Gastrocnemius medialis (tissue), 4 donors: Measurements from ENCODE around the gene HNRNPU. TPM values are rescaled to one million over a fixed set of nuclear protein-coding genes. Genes with fewer than 3 reads are reported as not detected.

Experiments
- ATAC-seq, 2 donors: fragments of 150-250 bp; one replicate each; pipeline ENCODE4 v1.9.1; 2016
- DNase-seq, 2 donors: peaks; one replicate each; pipeline ENCODE4 v3.0.0-alpha.2; 2019
- H3K27ac ChIP-seq, 4 donors: fragments of 200-600 bp; sonication (generic); 1 replicate in 1 of 4; 2 replicates in 3 of 4; pipeline ENCODE4 v1.5.1; 2016 to 2018; ENCODE audit warnings: mild to moderate bottlenecking in 2 of 4, moderate library complexity in 1 of 4
- H3K27me3 ChIP-seq, 3 donors: fragments of 200-600 bp; sonication (generic) in 2 of 3; 1 replicate in 1 of 3; 2 replicates in 2 of 3; pipeline versions ENCODE4 v1.5.1 to v1.6.0; 2016 to 2019; ENCODE audit warnings: mild to moderate bottlenecking in 1 of 3, moderate library complexity in 1 of 3
- H3K36me3 ChIP-seq, 2 donors: fragments of 200-600 bp; sonication (generic) in 1 of 2; one replicate each; pipeline ENCODE4 v1.5.1; 2017 to 2018
- H3K4me1 ChIP-seq, 2 donors: fragments of 200-600 bp; sonication (generic) in 1 of 2; one replicate each; pipeline ENCODE4 v1.5.1; 2016 to 2017; ENCODE audit warnings: mild to moderate bottlenecking in 2 of 2
- H3K4me3 ChIP-seq, 4 donors: fragments of 200-600 bp; sonication (generic) in 3 of 4; 1 replicate in 1 of 4; 2 replicates in 3 of 4; pipeline ENCODE4 v1.5.1; 2016 to 2019; ENCODE audit warnings: mild to moderate bottlenecking in 2 of 4
- H3K9me3 ChIP-seq, 3 donors: fragments of 200-600 bp; sonication (generic) in 2 of 3; 1 replicate in 1 of 3; 2 replicates in 2 of 3; pipeline ENCODE4 v1.5.1; 2016 to 2019
- POLR2A ChIP-seq, 2 donors: fragments of 450-650 bp; IDR thresholded peaks; one replicate each; pipeline ENCODE4 v1.6.1; 2017; ENCODE audit warnings: antibody characterized with exemption in 2 of 2, mild to moderate bottlenecking in 2 of 2, moderate library complexity in 2 of 2
- in situ Hi-C, 4 donors: fragments of 200-750 bp; cut with MboI; loops; one replicate each; pipeline versions ENCODE4 v1.15.0 to v1.8.0; 2017; ENCODE audit warnings: low sequenced_read_pairs in 4 of 4
- intact Hi-C: fragments of 100-400 bp; cut with DNase I; formaldehyde crosslinking; loops from one replicate; pipeline ENCODE4 v1.15.1; 2023; ENCODE audit warnings: low total_unique reads
- total RNA-seq, 4 donors: library from RNA; depleted of rRNA; stranded (reverse); fragments of >200 nt; gene quantifications; one replicate each; pipeline versions ENCODE4 v1.1.0 to v1.2.3, GENCODE V29; 2016
- TF ChIP-seq, protein P1 (sequence below), 5 experiments: fragments of 450-650 bp in 3 of 5; fragments of 200-600 bp in 2 of 5; sonication (generic) in 2 of 5; IDR thresholded peaks in 4 of 5; conservative IDR thresholded peaks in 1 of 5; 1 replicate in 4 of 5; 2 replicates in 1 of 5; pipeline ENCODE4 v1.5.1; 2016 to 2019; ENCODE audit warnings: antibody characterized with exemption in 5 of 5, mild to moderate bottlenecking in 3 of 5, moderate library complexity in 3 of 5

HNRNPU gene
- total RNA-seq = 100 to 1,000 TPM; 167 to 243 (median 207) TPM

DNA sequence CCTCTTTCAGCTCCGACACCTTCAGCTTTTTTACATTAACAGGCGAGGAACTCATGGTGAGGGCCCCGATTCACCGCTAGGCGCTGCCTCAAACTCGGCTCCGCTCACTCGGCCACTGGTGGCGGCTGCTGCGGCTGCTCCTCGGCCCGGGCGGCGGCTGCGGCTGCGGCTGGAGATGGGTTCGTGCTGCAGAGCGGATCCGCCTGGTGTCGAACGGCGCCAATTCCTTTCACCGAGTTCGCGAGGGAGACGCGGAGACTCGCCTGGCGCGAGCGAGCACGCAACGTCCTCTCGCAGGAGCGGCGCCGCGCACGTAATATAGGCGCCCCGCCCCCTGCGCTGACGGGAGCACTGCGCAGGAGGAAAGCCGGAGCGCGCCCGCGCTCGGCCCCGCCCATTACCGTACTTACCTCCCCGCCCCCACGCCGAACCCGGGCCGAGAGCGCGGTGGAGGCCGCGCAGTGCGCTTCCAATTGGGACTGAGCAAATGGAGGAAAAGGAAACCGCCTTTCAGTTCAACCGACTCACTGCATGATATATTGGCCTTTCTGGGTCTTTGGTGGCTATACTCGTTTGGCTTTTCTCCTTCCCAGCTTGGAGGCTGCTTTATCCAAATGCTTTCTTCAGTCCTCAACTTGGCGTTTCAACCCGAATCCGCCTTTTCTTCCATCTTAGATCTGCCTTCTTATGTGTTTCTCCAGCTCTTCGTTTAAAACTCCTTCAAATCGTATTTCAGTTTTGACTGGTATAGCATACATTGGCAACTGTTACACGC is at the start of gene HNRNPU:
Gene HNRNPU (minus strand): TSS at position 291 of the 775 bp plus-strand sequence. CDS start 236 bp downstream, at position 55.
- H3K27me3 ChIP-seq = no peaks in the 10 kb centered on the region
- H3K4me3 ChIP-seq = peak within 1 kb of the TSS; percentile 82 to 92 (median 86)
- intact Hi-C loops = loop anchor here (1.0 to 10.0 kb wide), 6 partner anchors 34 to 1610 kb away; partner anchors contain the start of genes CEP170, DESI2 and SDCCAG8
- ATAC-seq (peak; percentile 66 to 72), DNase-seq (peak; percentile 92 to 97)
- H3K9me3 ChIP-seq = no peaks in the 10 kb centered on the region
- TF ChIP-seq, protein P1, sequence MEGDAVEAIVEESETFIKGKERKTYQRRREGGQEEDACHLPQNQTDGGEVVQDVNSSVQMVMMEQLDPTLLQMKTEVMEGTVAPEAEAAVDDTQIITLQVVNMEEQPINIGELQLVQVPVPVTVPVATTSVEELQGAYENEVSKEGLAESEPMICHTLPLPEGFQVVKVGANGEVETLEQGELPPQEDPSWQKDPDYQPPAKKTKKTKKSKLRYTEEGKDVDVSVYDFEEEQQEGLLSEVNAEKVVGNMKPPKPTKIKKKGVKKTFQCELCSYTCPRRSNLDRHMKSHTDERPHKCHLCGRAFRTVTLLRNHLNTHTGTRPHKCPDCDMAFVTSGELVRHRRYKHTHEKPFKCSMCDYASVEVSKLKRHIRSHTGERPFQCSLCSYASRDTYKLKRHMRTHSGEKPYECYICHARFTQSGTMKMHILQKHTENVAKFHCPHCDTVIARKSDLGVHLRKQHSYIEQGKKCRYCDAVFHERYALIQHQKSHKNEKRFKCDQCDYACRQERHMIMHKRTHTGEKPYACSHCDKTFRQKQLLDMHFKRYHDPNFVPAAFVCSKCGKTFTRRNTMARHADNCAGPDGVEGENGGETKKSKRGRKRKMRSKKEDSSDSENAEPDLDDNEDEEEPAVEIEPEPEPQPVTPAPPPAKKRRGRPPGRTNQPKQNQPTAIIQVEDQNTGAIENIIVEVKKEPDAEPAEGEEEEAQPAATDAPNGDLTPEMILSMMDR (IDR thresholded peaks at IDR 0.05 in 4 of 5, conservative IDR thresholded peaks at IDR 0.05 in 1 of 5) = peak; percentile 16 to 71 (median 47)
- peak; percentile 99 for TF ChIP-seq POLR2A (IDR thresholded peaks at IDR 0.05)
- H3K36me3 ChIP-seq = peaks cover 0 to 15% of the 10 kb centered on the region in 2 donors
- peaks cover 42 to 44% of the 10 kb centered on the region in 2 donors for H3K4me1 ChIP-seq
- H3K27ac ChIP-seq = peak within 1 kb of the TSS; percentile 93 to 100 (median 100)
- in situ Hi-C loops = loop anchor here (10.0 to 25.0 kb wide), 4 partner anchors 98 to 1602 kb away; partner anchors contain the start of genes CEP170 (in 1 of the 4) and SDCCAG8 (in 1 of the 4)

DNA sequence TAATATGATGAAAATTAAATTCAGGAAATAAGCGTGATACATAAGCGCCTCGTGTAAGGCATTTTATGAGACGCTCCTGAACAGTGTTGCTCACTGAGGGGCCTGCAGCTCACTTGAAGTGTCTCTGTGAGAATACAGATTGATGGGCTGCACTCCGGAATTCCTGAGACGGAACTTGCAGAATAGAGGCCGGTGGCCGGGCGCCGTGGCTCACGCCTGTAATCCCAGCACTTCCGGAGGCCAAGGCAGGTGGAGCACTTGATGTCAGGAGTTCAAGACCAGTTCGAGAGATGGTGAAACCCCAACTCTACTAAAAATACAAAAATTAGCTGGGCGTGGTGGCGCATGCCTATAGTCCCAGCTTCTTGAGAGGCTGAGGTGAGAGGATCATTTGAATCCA is 49.5 kb upstream of the HNRNPU start:
- H3K36me3 ChIP-seq = no peaks in the 10 kb centered on the region
- DNase-seq = no peak
- H3K27me3 ChIP-seq = no peaks in the 10 kb centered on the region
- in situ Hi-C loops (no loop called here), intact Hi-C loops (no loop called here)
- H3K9me3 ChIP-seq = no peaks in the 10 kb centered on the region
- no peak for TF ChIP-seq POLR2A (IDR thresholded peaks at IDR 0.05)
- TF ChIP-seq, protein P1 (IDR thresholded peaks at IDR 0.05 in 4 of 5, conservative IDR thresholded peaks at IDR 0.05 in 1 of 5) = no peak
- H3K4me3 ChIP-seq = no peak overlapping the region
- peaks cover 7 to 11% of the 10 kb centered on the region in 2 donors for H3K4me1 ChIP-seq
- no peak overlapping the region for H3K27ac ChIP-seq
- no peak for ATAC-seq

DNA sequence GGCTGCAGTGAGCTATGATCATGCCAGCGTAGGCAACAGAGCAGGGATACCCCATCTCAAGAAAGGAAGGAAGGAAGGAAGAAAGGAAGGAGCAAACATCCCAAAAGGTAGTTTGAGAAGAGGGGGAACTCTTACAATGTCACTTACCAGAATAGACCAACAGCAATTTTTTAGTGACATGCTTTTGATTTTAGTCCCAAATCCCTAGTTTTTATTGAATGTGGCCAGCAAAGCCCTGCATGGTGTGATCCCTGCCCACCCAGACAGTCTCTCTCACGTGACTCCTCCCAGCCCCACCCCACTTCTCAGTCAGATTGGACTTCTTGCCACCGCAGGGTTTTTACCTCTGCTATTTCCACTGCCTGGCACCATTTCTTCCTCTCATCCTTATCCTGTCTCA is 39.8 kb upstream of the HNRNPU start:
- DNase-seq (no peak), ATAC-seq (no peak)
- Histone ChIP-seq H3K9me3 (no peaks in the 10 kb centered on the region), H3K36me3 (no peaks in the 10 kb centered on the region), H3K4me3 (no peak overlapping the region), H3K27me3 (no peaks in the 10 kb centered on the region), H3K4me1 (peaks cover 8 to 9% of the 10 kb centered on the region in 2 donors), H3K27ac (no peak overlapping the region)
- intact Hi-C loops (no loop called here), in situ Hi-C loops (no loop called here)
- TF ChIP-seq POLR2A (IDR thresholded peaks at IDR 0.05) = no peak
- TF ChIP-seq, protein P1 (IDR thresholded peaks at IDR 0.05 in 4 of 5, conservative IDR thresholded peaks at IDR 0.05 in 1 of 5) = no peak

DNA sequence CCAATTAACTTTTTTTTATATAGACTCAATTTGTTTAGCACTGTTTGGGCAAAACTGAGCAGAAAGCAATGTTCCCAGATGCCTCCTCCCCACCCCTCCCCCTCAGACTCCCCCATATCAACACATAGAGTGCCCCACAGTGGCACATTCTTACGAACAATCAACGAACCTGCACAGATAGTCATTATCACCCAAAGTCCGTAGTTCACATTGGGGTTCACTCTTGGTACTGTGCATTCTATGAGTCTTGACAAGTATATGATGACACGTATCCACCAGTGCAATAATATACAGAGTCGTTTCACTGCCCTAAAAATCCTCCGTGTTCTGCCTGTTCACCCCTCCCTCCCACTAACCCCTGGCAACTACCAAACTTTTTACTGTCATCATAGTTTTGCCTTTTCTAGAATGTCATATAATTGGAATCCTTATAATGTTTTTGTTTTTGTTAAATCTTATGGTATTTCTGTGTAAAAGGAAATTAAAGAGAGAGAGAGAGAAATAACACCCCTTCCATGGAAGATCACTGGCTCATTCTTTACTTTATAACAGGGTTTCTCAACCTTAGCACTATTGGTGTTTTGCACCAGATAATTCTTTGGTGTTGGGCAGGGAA is 37.2 kb upstream of the HNRNPU start:
- Histone ChIP-seq H3K27ac (no peak overlapping the region), H3K36me3 (no peaks in the 10 kb centered on the region), H3K4me1 (peaks cover 12 to 13% of the 10 kb centered on the region in 2 donors), H3K4me3 (no peak overlapping the region), H3K27me3 (no peaks in the 10 kb centered on the region), H3K9me3 (no peaks in the 10 kb centered on the region)
- intact Hi-C loops (no loop called here), in situ Hi-C loops (no loop called here)
- DNase-seq (no peak), ATAC-seq (no peak)
- TF ChIP-seq, protein P1 (IDR thresholded peaks at IDR 0.05 in 4 of 5, conservative IDR thresholded peaks at IDR 0.05 in 1 of 5) = no peak
- no peak for TF ChIP-seq POLR2A (IDR thresholded peaks at IDR 0.05)
